DMS79 treated with DMSO at 0.1 percent for 48 hours (cell line): ENCODE measurements around the gene SAMD4A.

Source experiments
- DNase-seq: peaks from one replicate; lab custom pipeline; 2025; lab: John Stamatoyannopoulos, UW

Gene SAMD4A

DNA sequence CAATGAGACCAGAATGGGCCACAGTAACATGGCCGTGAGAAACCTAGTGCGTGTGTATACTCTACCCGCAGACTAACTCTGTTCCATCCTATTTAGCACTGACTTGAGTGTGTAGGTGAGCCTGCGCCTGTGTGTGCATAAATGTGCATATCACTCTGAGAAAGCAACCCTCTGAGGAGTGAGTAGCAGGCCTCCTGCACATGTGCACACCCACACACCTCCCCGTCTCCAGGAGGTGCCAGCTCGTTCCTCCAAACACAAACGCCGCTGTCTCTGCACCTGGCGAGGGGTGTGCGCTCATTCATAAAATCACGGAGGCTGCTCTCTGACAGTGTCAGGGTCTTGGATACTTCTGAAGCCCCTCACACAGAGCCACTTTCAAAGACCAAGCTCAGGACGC is 196.8 kb downstream of the SAMD4A start:
- DNase-seq, result no peak

DNA sequence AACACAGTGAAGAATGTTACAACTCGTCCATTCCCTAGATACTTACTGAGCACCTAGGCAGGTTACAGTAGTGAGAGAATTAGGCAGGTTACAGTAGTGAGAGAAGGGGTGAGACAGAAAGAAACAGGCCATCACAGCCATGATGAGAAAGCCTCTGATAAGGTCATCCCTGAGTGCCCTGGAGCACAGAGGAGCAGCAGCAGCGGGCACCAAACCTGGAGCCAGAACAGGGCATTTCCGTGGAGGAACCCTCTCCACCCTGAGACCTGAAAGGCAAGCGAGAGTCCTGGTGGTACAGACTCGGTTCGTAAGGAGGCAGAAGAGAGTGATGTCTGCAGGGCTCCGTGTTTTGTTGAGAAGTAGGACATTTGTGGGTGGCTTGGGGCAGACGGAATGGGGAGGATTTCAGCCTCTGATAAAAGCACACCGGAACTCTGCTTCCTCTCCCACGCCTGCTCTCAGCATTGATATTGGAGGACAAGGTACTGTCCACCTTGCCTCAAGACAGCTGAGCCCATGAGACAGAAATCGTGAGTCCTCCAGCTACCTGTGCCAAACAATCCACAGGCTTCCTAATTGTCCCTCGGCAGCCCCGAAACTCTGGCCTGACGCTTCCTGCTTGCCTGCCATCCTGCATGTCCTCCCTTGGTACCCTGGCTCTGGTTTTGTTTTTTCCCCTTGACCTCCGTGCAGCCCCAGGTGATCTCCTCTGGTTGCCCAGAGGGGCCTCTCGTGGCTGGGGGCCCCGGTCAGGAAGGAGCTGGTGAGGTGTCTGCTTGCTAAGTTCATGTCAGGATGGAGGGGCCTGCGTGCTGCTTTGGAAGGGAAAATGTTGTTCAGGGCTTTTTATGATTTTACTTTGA is 199.6 kb downstream of the SAMD4A start:
- DNase-seq, result no peak

DNA sequence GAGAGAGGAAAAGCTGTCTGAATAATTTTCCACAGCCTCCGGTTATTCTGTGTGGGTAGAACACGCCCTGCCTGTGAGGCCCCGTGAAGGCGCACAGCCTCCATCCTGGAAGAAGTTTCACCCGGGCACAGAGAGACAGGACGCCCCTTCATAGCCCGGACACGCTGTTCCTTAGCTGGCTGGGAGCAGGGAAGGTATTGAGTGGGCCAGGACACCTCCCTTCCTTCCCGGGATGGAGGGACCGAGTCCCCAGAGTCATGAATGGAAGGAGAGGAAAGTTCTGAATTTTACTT is 200.2 kb downstream of the SAMD4A start:
- DNase-seq, result no peak

DNA sequence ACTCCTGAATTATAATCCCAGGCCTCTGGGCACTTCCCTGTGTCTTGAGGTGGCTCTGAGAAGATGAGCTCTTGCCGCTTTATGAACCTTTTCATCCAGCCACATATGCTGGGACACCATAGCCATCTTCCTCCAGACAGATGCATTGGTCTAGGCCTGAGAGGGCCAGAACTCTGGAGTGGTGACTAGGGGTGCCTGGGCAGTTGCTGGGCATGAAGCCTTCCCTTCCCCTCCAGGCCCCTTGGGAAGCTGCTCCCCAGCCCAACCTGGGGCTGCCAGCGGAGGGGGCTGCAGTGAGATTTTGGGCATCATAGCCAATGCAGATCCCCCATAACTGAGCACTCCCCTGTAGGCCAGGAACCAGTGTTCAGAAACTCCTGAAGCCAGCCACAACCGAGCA is 200.5 kb downstream of the SAMD4A start:
- DNase-seq, result no peak

DNA sequence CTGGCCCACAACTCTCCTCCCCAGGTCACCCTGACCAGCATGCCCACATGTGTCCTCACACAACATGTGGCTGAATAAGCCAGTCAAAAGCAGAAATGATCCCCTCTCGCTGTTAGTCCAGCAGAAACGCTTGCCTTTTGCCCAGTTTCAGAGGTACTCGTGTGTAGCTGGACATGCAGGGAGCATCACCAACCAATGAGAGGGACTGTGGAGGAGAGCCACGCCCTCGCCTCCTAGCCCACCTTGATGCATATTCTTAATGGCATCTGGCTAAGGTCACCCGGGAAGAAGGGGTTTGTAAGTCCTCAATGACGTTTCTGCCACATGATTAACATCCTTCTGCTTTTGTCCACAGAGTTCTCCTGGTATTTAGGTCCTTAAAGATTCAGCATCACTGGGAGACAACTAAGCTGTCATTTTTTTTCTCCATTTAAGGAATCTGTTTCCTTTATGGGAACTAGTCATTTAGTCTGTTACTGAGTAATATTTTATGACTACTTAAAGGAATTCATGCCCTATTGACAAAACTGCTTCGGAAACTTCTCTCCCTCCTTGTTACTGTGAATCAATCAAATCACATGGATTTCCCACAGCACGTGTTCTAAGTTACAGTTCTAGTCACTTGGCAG is 201.7 kb downstream of the SAMD4A start:
- DNase-seq, result no peak

DNA sequence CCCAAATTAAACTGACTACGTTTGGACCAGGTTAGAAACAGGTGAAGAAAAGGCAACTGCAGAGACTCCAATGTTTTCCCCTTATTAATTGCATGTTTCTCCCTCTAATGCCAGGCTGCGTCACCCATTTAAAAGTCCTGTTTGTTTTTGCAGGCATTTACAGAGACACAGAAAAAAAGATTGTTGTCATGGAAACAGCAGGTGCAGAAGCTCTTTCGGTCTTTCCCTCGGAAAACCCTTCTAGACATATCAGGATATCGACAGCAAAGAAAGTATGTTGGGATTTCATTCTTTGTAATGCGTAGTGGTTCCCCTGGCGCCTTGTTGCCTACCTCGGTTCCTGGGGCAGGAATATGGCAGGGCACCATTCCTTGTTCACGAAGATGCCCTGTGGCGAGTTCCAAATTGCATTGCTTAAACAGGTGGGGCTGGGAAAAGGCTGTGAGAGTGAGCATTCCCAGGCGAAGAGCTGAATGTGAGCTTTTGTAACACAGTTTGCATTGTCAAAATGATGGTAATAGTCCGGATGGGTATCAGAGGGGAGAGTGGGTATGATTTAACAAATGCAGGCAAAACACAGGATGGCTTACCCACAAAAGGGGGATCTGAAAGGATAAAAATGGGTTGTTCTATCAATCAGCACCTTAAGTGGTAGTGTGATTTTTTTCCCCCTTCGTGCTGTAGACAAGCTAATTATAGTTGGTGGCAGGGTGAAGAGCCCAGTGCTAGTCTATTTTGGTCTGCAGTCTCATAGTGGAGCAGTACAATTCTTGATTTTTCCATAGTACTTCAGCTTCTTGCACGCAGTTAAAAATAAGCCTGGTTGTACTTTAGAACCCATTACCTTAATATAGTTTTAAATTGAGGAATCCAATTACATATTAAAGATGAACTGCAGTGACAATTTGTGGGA is 203.3 kb downstream of the SAMD4A start:
- DNase-seq, result peak; percentile 50

DNA sequence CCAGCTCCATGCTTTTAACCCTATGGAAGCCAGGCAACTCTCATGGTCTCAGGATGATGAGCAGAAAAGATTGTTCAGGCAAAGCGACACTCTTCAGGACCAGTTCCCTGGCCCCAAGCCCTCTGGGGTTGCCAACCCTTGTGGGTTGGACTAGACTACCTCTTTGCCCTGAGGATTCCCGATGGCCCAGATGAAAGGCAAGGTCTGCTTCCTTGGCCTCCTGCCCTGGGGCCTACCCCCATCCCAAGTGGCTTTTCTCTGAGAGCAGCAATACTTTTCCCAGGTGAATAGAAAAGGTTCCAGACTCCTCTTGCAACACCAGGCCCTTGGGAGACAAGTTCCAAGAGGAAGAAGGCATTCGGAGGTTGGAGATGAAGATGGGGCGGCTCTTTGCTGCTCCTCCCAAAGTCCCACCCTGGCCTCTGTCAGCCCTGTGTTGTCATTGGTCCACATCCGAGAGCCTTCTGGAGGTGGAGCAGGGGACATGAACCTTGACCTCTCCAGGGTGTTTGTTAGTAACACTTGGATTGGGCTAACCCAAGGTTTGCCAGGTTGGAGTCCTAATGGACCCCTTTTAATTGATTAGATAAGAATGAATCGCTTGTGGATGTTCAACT is 204.6 kb downstream of the SAMD4A start:
- DNase-seq, result no peak

DNA sequence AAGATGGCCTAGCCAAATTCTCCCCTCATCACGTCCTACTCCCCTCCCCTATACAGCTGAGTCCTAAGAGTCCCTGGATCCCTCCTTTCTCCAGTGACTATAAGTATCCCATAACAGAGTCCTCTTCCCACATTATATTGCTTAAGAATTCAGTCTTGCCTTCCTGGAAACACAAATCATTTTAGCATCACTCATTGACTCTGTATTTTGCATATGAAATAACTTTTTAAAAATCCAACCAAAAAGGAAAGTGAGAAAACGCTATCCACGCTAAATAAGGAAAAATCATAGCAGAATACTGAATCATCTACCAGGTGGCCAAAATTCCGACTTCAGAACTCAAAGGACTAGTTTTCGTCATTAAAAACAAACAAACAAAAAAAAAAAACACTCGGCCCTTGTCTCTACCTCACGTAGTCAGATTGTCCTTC is 205.5 kb downstream of the SAMD4A start:
- DNase-seq, result no peak

DNA sequence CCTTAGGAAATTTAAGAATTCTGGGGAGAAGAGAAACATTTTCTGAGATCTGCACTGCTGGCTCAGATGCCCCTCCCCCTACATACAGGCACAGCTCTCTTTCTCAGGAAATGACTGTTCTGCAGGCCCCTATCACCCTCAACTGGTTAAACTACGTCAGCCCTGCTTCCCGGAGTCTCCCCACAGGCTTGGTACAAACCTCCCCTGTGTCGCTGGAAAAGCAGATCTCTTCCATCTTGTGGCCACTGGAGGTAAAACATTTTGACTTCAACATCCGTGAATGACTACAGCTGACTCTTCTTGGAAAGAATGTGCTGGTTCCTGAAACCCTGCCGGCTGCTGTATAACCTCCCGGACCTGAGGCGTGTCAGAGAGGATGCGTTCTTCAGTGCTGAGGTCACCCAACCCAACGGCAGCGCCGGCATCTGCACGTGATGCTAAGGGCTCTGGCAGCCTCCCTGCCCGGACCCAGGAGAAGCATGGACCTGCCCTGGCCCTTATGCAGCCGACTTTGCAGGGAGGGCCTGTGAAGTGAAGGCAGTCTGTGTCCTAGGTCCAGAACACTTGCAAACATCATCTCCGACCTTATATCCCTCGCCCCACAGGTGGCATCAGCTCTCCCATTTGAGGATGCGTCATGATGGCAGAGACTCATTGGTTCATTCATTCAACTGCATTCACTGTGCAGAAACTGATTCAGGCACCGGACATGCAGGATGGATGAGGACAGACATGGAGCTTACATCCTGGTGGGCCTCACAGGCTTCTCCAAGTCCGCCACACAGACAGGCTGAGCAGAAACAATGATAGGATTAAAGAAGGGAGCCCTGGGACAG is 206.5 kb downstream of the SAMD4A start:
- peak; percentile 92 for DNase-seq

DNA sequence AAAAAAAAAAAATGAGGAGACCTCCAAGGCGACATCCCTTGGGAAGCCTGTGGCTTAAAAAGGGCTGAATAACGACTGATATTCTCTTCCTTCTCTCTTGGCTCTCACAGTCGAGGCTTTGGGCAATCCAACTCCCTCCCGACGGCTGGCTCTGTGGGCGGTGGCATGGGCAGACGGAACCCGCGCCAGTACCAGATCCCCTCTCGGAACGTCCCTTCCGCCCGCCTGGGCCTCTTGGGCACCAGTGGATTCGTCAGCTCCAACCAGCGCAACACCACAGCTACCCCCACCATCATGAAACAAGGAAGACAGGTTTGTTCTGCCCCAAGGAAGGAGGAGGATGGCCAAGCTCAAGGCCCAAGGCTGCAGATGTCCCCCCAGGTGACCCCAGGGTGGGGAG is 207.9 kb downstream of the SAMD4A start:
- no peak for DNase-seq

DNA sequence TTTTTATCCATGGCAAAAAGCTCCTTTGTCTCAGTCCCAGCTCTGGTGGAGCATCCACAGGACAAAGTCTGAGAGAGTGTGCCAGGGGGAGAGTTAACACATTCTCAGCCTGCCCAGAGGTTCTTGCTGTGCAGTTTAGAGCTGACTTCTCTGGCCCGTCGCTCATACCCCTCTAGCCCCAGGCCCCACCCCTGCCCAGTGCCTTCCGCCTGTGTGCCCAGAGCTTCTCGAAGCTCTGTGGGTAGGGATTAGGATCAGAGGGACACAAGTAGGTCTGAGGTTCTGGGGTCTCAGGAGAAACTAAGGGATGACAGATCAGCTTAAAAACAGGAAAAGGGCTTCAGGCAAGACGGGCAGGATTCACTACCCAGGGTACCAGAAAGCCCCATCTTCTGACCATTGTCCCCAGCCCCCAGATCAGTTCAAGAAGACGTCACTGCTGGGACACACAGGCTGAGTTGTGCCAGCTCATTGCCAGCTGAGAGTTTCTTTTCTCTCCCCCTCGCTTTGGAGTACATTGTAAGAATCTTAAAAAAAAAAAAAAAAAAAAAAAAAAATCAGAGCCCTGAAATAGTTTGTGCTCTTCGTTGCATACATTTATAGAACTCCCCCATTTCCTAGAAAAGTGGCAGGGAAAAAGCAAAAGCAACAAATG is 208.7 kb downstream of the SAMD4A start:
- DNase-seq, result no peak

DNA sequence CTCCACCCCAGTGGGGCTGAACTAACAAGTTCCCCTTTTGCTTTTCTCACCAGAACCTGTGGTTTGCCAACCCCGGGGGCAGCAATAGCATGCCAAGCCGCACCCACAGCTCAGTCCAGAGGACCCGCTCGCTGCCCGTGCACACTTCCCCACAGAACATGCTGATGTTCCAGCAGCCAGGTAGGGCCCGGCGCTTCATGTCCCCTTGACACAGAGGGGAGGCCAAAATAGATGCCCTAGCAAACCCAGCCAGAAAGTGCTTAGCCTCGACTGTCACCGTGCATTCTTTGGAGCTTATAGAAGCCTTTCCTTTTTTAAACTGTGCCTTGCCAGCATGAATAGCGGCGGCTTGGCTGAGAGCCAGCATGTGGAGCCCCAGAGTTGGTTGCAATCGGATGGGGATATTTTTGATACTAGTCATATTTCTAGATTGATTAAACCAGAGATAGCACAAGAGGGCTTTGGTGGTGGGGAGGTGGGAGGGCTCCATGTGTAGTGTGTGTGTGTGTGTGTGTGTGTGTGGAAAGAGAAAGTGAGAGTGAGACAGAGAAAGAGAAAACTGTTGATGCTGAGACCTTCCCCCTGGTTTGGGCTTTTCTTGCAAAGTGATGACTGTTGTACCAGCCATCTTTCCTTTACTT is 209.6 kb downstream of the SAMD4A start:
- DNase-seq, result peak; percentile 69

DNA sequence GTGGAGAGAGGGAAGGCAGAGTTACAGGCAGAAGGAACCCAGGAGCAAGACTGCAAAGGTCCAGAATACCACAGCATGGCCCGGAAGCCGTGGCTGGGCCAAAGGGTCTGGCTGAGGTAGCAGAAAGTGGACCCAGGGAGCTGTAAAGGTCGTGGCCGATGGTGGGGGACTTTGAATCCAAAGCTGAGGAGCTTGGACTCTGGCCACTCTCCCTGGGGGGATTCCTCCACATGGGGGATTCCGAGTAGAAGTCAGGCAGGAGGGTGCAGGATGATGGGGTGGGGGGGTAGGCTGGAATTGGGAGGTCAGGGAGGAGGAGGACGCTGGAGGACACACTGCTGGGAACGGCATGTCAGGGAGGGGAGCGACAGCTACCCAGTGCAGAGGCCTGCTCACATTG is 210.5 kb downstream of the SAMD4A start:
- no peak for DNase-seq

DNA sequence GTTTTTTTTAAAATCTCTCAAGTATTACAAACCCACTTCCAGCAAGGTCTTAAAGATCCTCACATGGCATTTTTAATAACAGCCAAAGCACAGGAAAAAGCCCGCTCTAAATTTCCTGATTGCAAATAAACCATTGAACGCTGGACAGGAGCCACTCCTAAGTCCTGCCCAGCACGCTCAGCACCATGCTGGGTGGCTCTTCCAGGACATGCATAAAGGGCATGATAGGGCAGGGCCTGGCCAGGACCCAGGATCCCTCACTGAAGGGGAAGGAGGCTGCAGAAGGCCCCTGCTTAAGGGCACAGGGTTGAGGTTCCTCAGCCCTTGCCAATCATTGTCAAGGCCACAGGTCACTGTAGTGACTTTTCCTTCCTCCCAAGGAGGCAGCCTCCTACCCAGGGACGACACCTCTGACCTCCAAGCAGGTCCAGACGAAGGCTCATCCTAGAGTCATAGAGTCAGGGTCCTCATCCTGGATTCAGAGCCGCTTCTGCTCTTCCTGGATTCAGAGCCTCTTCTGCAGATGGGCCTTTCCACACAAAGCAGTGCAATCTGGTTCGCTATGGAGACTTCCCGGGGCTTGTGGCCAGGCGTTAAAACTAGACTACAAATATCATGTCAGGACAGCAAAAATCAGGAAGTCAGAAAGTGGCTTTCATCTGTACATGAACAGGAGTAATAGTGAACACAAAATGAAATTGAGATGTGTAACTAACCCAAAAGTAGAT is 211.9 kb downstream of the SAMD4A start:
- DNase-seq, result no peak

DNA sequence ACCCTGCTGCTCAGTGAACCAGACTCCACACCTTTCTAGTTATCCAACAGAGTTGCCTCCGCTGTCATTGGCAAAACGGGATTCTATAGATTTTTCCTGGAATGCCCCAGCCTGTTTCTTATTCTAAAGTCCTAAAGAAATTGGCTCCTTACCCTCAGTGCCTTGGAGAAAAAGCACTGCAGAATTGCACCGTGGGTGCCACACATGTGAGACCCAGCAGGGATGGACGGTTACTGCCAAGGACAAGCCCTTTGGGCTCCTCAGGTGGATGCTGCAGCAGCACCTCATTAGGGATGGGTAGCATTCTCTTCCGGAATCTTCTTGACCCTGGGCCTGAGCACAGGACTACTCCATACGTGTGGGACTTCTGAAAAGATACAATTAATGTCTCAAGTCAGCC is 214.2 kb downstream of the SAMD4A start:
- no peak for DNase-seq

DNA sequence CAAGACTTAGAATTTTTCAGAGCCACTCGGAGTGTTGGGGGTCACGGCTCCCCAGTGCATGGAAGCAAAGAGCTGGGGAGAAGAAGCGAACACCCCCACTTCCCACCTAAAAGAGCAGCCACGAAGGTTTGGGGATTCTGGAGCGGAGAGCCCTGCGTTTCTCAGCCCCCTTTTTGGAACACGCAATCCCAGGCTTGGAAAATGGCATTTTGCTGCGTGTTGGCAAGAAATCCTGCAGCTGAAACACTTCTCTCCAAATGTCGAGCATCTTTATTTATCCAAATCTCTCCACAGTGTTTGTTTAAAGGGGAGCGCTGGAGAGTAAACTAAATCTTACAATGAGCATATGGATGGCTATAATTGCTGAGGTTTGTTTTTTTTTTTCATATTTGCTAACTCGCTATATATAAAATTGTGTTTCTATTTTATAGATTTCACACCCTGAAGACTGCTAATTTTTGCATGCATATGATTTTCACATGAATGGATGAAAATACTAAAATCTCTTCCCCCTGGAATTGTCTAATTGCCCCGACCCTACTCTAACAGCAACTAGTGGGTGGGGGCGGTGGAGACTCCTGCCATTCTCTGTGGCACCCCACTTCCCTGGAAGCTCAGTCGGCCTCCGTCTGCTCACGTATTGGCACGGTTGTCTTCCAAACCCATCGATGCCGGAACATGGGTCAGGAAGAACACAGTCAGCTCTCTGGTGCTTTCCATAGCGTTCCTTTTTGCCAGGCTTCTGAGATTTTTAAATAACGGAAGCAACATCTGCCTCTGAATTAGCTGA is 215.2 kb downstream of the SAMD4A start:
- no peak for DNase-seq

DNA sequence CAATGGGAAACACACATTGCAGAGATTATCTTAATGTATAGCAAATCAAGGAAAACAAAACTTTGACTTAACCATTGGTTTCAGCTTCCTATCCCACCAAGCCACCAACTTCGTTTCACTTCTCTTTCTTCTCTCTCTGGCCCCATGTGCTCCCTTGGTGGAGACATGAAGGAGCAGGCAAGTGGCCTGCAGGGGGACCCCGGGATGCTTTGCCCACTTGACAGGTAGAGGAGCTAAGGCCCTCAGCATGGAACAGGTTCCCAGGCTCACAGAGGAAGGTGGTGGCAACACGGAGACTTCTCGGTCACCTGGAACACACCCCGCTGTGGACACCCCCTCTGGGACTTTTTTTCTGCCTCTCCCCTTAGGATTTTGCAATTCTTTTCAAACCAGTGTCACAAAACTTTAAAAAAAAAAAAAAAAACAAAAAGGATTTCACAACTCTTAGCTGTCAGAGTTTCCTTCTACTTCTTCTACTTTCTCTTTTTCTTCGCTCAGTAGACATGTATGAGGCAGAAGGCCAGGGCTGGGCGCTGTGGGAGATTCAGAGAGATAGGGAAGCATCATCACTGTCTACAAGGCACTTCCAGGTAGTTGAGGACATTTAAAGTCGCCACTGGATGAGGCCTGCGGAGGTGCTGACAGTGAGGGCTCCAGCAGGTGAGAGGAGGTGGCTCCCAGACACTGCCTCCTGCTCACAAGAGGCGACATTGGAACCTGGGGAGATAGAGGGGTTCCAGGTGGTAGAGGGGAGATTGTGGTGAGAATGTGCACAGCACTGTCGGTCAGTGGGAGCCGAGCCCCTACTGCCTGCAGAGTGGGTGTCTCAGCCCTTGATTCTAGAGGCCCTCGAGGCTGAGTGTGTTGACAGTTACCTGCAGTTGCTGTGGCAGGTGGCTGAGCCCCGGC is 216.1 kb downstream of the SAMD4A start:
- no peak for DNase-seq

DNA sequence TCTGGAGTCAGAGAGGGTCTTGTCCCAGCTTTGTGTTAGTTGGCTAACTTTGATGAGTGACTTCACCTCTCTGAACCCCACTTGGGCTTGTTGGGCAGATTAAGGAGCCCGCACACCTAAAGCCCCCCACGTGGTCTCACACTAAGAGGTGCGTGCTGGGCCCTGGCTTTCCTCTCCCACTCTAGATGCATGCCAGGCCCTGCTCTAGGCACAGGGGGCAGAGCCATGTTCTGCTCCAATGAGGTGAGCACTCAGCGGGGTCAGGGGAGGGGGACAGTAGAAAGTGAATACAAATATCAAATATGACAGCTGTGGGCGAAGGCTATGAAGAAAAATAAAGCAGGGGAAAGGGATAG is 216.7 kb downstream of the SAMD4A start:
- DNase-seq, result no peak
